Stimulated activated CD8-positive, alpha-beta memory T cell treated with anti-CD3 and anti-CD28 coated beads, Interleukin-12 subunit alpha, Interleukin-12 subunit beta, amount 100 ng/mL, for 1 hour (primary cell): ENCODE data around the gene ZNF587B.
A peak's percentile ranks its signal among the peaks of the same experiment; 100 is the strongest.
"Not testable (repeated sequence)": the region's sequence is repeated elsewhere in the genome, so short reads cannot be mapped to it uniquely, and the experiment has no call there.

Source experiments
- DNase-seq: peaks from one replicate; pipeline ENCODE4 v3.0.0-alpha.2; 2020; ENCODE audit warnings: low read depth

The ZNF587B gene

DNA sequence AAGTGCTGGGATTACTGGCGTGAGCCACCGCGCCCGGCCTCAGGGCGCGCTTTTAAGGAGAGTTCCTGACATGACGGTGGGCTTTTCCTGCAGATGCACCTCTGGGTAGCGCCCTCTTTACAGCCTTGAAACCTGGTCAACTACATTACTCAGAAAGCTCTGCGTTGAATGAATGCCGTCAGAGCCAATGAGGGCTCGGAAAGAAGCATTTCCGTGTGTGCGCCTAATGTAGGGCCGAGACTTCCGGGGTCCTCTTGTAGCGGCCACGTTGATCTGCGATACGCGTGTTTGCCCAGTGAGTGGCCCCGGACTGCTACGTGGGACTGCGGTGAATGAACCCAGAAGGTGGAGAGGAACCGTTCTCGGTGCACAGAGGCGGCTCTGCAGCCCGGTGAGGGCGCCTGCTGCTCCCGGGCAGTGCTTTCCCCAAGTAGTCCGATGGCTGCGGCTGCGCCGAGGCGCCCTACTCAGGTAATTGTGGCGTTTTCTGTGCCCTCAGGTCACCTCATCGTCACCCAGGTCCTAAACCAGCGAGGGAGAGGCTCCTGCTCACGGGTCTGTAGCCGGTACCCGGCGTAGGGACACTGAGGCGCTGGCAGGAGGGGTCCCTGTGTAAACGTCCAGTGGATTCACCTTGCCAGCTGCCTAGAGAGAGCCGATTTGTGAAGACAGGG is 10.5 kb upstream of the ZNF587B start:
- peak; percentile 64 for DNase-seq

DNA sequence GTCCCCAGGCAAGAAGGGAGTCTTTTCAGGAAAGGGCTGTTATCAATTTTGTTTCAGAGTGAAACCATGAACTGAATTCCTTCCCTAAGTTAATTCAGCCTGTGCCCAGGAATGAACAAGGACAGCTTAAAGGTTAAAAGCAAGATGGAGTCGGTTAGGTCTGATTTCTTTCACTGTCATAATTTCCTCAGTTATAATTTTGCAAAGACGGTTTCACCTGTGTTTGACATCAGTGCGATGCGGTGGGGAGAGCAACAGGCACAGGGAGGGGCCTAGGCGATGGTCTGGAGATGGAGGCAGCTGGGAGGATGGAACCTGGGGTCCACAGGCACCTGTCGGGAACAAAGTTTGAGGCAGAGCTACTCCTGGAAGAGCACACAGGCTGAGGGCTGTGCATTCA is 9.5 kb upstream of the ZNF587B start:
- DNase-seq, result no peak

GRCh38 chr19:57821095-57821494 is 9.0 kb upstream of the ZNF587B start:
- not testable (repeated sequence) for DNase-seq

- DNase-seq, result not testable (repeated sequence)
Observed at GRCh38 chr19:57821501-57821900, 8.6 kb upstream of the ZNF587B start.

DNA sequence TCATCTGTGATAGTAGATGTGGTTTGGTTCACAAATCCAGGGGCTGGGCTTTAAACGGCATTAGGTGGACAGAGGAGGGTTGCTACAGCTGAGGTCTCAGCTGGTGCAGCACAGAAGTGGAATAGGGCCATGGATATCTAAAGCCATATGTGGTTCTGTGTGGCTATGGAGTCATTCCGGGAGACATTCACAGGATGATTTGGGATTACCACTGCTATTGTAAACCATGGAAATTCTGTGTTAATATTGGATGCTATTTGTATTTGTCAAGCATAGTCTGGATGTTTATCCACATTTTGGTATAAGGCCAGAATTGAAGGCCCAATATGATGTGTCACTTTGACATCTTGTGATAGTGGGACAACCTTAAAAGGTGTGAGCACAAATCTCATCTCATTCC is 6.9 kb upstream of the ZNF587B start:
- DNase-seq, result not testable (repeated sequence)

- not testable (repeated sequence) for DNase-seq
Observed at GRCh38 chr19:57823608-57824007, 6.5 kb upstream of the ZNF587B start.

GRCh38 chr19:57825511-57825910 is 4.6 kb upstream of the ZNF587B start:
- DNase-seq, result no peak

DNA sequence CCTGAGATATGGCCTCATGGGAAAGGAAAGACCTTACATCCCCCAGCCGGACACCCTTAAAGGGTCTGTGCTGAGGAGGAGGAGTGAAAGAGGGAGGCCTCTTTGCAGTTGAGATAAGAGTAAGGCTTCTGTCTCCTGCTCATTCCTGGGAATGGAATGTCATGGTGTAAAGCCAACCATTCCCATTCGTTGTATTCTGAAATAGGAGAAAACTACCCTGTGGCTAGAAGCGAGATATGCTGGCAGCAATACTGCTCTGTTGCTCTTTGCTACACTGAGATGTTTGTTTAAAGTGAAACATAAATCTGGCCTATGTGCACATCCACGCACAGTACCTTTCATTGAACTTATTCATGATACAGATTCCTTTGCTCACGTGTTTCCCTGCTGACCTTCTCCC is 783 bp upstream of the ZNF587B start:
- DNase-seq, result no peak

GRCh38 chr19:57836991-57837390 is 6.9 kb downstream of the ZNF587B start:
- not testable (repeated sequence) for DNase-seq

- DNase-seq, result not testable (repeated sequence)
Observed at GRCh38 chr19:57838622-57839191, 8.6 kb downstream of the ZNF587B start.

GRCh38 chr19:57841122-57841763 is 11.1 kb downstream of the ZNF587B start:
- DNase-seq, result no peak

- not testable (repeated sequence) for DNase-seq
Observed at GRCh38 chr19:57847164-57847563, 17.1 kb downstream of the ZNF587B start.

GRCh38 chr19:57849162-57849665 is 19.1 kb downstream of the ZNF587B start:
- DNase-seq, result not testable (repeated sequence)

DNA sequence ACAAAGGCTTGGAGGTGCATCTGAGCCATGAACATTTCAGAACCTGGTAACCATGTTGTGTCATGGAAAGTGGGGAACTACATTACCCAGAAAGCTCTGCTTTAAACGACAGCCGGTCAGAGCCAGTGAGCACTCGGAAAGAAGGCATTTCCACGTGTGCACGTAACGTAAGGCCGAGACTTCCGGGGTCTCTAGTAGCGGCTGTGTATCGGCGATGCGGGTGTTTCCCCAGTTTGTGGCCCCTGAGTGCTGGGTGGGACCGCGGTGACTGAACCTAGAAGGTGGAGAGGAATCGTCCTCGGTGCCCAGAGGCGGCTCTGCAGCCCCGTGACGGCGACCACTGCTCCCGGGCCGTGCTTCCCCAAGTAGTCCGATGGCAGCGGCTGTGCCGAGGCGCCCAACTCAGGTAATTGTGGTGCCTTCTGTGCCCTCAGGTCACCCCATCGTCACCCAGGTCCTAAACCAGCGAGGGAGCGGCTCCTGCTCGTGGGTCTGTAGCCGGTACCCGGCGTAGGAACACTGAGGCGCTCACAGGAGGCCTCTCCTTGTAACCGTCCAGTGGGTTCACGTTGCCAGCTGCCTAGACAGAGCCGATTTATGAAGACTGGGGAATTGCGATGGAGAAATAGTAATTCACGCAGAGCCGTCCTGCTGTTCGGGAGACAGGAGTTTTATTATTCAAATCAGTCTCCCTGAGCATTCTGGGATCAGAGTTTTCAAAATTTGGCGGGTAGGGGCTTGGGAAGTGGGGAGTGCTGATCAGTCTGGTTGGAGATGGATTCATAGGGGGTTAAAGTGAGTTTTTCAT is 19.8 kb downstream of the ZNF587B start, which contains the start of gene ZNF587:
Gene ZNF587, plus strand, starts transcription at position 194 of the 808 bp plus-strand sequence. Its CDS starts 180 bp downstream, at position 374.
- DNase-seq, result peak; percentile 75

DNA sequence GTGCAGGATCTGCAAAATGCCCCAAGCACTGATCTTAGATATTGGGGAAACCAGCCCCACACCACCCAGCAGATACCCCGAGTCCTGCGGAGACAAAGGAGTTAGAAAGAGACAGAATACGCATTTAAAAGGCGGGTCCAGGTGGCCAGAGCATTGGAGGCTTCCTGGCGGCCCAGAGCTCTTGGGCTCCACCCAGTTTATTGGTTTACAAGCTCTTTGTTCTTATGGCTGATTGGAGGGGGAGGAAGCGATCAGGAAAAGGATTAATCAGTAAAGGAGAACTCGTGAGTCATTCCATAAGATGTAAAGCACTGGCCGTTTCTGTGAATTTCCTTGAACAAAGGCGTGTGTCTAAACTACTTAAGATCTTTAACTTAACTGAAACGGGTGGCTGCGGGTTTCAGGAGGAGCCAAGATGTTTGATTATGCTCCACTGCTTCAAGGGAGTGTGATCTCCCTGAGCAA is 20.5 kb downstream of the ZNF587B start:
- DNase-seq, result no peak

DNA sequence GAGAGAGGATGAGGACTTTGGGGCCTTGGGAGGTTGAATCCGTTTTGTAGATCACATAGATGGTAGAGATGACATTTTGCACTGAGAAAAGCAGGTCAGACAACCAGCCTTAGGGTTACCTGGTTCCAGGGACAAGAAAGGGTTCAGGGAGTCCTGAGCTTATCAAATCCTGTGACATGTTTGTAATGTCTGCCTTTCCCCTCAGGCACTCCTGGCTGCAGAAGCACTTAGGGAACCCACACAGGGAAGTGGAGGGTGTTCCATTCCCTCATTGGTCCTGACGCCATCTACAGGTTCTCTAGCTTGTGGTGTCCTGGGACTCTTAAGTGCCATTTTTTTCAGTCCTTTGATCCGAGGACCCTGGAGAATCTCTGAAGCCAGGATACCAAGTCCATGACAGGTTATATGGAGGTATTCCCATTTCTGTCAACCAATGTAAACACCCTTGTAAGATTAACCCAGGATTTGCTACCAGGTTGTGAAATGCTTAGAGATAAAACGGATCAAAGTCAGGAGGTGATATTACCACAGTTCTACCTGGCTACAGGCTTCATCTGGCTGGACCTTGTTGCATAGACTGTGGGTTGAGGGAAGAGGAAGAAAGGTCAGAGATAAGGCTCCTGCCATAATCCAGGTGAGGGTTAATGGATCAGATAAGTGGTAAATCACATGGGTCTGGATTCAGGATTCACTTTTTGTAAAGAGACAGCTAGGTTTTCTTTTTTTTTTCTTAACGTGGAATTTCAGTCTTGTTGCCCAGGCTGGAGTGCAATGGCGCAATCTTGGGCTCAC is 21.9 kb downstream of the ZNF587B start:
- DNase-seq, result not testable (repeated sequence)

- not testable (repeated sequence) for DNase-seq
Observed at GRCh38 chr19:57854117-57854516, 24.0 kb downstream of the ZNF587B start.

DNA sequence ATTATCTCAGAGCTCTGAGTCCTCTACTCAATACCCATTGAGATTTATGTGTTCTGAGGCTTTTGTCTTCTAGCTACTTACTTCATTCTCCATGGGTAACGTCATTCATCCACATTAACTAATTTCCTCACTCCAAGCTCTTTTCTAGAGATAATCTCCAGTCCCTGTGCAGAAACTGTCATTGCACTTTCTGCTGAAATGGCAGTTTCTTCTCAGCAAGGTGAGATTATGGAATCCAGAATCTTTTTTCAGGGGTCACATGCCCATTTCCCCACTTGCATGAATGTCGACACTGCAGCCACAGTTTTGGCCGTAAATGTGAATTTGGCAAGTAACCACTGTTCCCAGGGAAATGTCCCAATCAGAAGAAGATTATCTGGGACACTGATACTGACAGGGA is 32.3 kb downstream of the ZNF587B start:
- DNase-seq, result not testable (repeated sequence)

DNA sequence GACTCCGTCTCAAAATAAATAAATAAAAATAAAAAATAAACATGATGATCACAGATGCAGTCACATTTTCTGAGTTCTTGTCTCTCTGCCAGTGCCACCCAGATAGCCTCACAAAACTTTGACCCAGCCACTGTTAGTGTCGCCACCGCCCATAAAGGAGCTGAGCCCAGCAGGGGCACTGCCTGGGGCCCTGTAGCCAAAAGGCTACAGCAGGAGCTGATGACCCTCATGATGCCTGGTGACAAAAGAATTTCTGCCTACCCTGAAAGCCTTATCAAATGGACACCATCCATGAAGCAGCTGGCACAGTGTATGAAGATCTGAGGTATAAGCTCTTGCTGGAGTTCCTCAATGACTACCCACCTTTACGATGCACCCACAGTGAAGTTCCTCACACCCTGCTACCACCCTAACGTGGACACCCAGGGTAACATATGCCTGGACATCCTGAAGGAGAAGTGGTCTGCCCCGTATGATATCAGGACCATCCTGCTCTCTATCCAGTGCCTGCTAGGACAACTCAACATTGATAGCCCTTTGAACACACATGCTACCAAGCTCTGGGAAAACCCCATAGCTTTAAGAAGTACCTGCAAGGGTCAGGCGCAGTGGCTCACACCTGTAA is 37.9 kb downstream of the ZNF587B start:
- DNase-seq, result no peak

- not testable (repeated sequence) for DNase-seq
Observed at GRCh38 chr19:57869655-57870054, 39.6 kb downstream of the ZNF587B start.

DNA sequence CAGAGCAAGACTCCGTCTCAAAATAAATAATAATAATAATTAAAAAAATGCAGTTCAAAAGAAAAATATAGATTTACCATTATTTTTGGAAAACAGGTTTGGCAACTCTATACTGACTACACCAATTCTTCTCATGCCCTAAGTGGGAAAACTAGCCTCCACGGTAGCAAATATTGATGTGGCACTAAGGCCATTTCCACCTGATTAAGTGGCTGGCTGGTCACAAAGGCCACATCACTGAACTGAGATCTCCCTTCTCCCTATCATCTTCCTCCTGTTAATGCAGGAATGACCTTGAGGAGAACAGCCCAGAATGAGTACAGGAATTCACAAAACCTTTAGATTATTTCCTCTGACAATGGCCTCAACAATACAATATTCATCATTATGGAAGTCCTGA is 40.1 kb downstream of the ZNF587B start:
- DNase-seq, result no peak
